HG03097 (cell line): ENCODE data around the gene GRIN2A.

ENCODE experiments used
- ATAC-seq: cut with Tn5 transposase; IDR thresholded peaks from one replicate; pipeline ENCODE4 v1.9.1; 2021; ENCODE audit not compliant: unreplicated experiment, low FRiP score

The GRIN2A gene

GRCh38 chr16:10188236-10188635 is 6.0 kb upstream of the GRIN2A start:
- no peak for ATAC-seq

DNA sequence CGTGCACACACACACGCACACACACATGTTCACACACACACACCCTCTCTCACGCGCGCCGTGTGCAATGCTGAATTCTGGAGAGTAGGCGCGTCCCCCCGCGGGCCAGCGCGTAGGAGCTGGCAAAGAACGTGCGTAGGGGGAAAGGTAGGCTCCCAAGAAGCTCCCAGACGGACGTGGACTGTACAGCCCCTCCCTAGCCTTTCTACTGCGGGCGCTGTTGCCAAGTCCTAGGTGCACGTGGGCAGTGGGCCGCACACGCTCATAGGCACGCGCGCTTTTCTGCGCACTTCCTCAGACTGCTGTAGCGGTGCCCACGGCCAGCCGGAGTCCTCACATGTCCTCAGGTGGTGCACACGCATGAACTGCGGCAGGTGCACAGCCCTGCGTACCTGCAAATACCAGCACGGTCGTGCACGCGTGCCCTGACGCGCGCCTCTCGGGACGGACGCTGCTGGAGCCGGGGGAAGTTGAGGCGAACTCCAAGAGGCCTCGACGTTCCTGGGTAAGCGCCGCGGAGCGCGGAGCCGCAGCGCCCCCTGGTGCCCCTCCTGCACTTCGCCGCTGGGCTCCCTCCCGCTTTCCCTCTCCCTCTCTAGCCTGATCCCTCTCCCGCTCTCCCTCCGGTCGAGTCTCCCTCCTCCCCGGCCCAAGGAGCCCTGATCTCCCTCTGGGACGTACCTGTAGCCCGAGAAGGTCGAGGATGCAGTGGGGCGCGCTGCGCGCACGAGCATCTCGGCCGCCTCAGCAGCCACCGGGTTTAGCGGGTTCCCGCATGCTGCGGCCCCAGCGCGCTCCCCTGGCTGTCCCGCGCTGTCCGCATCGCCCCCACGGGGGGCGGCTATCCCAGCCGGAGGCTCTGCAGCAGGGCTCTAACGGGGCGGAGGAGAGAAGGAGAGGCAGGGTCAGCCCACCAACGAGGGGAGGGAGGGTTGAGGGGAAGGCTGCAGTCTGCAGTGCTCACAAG is 749 bp downstream of the GRIN2A start:
- ATAC-seq, result no peak

DNA sequence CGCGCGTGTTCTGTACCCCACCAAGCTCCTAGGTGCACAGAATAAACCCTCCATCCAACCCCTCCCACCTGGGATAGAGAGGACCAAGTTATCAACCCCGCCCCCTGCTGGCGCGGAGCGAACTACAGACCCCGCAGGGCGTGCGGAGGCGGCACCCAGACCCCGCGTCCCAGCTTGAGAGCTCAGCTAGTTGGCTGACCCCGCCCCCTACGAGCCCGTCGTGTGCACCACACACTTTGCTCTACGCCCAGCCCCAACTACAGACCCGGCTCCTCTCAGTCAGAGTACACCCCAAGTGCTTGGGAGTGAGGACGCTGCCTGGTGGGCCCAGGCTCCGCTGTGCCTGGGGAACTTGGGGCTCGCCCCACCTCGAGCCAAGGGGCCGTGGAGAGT is 1.5 kb downstream of the GRIN2A start:
- ATAC-seq, result no peak

DNA sequence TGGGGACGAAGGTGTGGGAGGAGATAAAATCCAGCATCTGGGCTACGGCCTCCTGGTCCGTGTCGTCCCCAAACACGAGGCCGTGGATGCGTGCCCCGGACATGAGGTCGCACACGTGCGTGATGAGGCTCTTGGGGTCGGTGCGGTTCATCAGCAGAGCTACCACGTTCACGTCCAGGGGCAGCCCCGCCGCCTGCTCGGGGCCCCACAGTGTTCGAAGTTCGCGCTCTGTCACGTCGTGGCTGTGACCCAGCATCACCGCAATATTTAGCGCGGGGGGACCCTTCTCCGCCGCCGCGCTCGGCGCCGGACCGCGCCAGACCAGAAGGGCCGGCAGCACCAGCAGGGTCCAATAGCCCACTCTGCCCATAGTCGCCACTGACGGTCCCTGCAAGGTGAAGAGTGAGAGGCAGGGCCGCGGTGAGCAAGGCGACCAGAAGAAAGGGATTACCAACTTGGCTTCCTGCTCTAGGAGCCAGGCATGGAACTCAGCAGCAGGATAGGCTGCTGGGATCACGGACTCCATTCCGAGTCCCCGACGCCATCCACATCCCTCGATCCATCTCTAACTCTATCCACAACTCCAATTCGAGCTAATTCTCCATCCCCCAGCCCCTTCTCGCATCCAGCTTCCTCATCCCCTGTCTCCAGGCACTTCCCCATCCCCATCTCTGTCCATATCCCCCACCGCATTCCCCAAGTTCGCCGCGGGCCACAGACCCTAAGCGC is 2.0 kb downstream of the GRIN2A start:
- ATAC-seq, result no peak

GRCh38 chr16:10178526-10178925 is 3.7 kb downstream of the GRIN2A start:
- no peak for ATAC-seq

- ATAC-seq, result no peak
These were observed 4.1 kb downstream of the GRIN2A start for GRCh38 chr16:10178080-10178479.

DNA sequence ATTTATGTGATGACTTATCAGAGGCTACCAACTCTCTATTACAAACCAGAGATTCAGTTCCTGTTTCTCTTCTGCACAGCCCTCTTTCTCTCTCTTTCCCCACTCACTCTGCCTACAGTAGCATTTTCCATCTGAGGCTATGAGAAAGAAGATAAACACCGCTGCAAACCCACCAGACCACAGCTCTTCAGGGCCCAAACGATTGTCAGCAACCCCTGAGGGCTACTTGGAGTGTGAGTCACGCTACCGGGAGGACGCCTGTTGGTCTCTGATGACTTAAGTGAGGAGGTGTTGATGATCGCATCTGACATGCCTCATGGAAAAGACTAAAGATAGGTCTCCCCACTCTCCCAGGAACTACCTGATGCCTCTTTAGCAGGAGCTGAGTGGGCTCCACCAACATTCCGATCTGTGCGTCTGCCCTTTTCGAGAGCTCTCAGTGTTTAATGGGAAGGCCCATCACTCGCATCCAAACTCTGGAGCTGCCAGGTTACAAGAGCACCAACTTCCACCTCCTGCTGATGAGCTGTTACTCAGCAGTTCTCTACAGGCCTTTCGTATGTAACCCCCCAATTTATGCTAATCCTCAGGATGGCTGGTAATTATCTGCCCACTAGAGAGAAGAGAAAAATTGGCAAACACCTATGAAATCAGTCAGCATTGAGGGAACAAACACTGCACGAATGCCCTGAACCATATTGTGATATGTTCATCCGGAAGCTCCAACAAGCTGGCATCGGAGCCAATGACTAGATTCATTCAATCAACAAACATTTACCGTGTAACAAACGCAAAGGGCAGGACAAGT is 9.2 kb downstream of the GRIN2A start:
- no peak for ATAC-seq

GRCh38 chr16:10171221-10171620 is 11.0 kb downstream of the GRIN2A start:
- ATAC-seq, result no peak

GRCh38 chr16:10169904-10170410 is 12.3 kb downstream of the GRIN2A start:
- ATAC-seq, result no peak

GRCh38 chr16:10169031-10169430 is 13.2 kb downstream of the GRIN2A start:
- no peak for ATAC-seq

DNA sequence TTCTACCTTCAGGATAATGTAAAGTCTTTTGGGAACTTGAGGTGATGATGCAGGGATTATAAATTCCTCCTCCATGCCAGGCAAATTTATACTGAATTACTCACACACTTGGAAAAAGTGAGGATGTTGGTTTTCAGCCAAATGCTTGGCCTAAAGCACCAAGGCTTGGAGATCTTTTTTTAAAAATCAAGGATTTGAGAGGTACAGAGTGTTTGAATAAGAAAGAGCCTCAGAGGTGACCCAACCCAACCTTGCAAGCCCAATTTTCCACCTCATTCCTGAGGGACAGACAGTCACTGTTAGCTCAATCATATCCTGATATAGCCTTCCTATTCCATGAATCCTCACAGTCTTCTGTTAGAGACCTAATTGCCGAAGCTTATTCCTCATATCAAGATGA is 14.0 kb downstream of the GRIN2A start:
- no peak for ATAC-seq

DNA sequence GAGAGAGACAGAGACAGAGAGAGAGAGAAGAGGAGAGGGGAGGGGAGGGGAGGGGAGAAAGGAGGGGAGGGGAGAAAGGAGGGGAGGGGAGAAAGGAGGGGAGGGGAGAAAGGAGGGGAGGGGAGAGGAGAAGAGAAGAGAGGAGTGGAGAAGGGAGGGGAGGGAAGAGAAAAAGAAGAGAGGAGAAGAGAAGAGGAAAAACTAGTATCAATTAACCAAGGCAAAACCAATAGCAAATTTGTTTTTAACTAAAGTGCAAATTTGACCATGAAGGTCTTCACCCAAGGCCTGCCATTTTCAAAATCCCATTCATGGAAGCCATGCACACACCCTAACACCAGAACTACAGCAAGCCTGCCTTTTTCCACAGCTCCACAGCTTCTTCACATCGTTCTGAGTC is 16.6 kb downstream of the GRIN2A start:
- no peak for ATAC-seq

GRCh38 chr16:10162981-10163380 is 19.2 kb downstream of the GRIN2A start:
- ATAC-seq, result no peak

DNA sequence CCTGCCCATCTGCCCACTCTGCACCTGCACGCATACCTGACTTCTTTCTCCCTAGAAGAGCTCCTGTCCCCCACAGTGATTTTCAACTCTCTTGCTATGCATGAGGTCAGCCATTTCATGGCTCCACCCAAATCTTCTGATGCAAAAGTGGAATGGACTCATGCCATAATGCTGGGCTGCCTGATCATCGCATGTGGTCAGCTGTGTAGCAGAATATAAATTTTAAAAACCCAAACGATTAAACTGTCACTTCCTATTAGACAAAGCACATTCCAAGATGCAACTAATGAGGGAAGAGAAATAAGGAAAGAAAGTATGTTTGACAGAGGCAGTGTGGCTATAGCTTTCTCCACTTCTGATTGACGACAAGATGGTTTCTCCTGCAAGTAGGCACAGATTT is 26.1 kb downstream of the GRIN2A start:
- ATAC-seq, result no peak

GRCh38 chr16:10154389-10154788 is 27.8 kb downstream of the GRIN2A start:
- ATAC-seq, result no peak

DNA sequence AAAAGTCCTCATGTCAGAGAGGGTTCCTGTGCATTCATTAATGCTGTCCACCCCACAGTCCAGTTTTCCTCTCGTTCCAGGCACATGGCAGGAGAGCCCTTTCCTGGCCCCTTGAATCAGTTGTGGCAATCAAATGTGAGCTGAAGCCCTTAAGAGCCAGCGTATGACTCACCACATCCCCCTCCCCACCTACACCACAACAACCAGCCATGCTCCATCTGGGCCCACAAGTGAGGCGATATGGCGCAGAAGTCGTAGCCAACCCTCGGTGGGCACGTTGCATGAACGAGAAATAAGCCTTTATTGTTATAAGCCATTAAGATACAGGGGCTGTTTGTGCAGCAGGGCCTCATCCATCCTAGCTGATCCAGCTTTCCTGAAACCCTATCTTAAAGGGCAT is 28.2 kb downstream of the GRIN2A start:
- no peak for ATAC-seq

DNA sequence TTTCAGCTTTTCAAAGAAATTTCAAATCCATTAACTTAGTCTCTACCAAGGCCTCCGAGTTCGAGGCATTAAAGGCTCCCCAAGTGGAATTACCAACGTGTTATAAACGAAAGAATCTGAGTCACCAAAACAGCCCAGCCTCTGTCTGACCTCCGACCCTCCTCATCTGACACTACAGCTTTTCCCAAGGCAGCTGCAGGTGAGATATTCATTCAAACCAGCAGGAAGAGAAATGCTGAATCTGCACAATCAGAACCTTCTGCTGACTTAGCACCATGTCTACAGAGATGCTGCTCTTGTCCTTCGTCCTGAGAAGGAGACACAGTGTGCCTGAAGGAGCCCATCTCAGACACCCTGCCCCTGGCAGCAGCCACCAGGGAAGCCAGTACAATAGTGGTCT is 30.5 kb downstream of the GRIN2A start:
- ATAC-seq, result no peak

DNA sequence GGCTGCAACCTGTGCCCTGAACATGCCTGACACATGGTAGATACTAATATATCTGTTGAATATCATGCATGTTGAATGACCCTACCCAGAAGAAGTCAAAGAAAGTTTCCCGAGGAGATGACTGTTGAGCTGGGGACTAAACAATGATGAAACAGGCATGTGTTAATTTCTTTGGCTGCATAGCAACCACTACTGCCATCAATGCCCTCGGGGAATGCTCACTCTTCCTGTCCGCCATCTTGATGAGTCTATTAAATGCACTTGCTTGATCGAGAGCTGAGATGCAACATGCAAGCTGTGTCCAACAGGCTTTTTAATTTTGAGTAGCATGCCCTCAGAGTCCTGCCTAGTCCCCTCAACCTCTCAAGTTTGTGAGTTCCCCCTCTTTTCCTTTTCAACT is 31.3 kb downstream of the GRIN2A start:
- no peak for ATAC-seq

- ATAC-seq, result no peak
These were observed 36.6 kb downstream of the GRIN2A start for GRCh38 chr16:10145542-10146035.

DNA sequence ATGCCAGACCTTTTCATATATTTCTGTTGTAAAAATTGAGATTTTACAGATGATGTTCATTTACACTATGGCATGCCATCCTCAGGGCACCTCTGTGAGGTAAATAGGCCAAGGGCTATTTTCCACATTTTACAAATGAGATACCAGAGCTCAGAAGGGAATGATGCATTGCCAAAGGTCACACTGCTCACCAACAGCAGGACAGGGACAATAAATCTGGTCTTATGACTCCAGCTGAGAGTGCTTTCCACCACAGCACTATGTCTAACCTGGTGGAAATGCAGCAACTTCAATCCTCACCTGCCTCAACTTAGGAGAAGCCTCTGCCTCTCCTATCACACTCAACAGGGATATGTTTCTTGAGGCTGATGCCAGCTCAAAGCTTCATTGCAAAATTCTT is 40.6 kb downstream of the GRIN2A start:
- ATAC-seq, result no peak

- ATAC-seq, result no peak
These were observed 43.3 kb downstream of the GRIN2A start for GRCh38 chr16:10138881-10139280.
